HG03558 (cell line): Measurements from ENCODE around the gene PCSK2.

Source experiments
- ATAC-seq: cut with Tn5 transposase; IDR thresholded peaks from one replicate; pipeline ENCODE4 v1.9.1; 2021; ENCODE audit warnings: moderate number of reproducible peaks; ENCODE audit not compliant: unreplicated experiment; ENCODE audit errors: extremely low read depth

Gene PCSK2

GRCh38 chr20:17248224-17248623 lies 21.4 kb downstream of the PCSK2 start:
- ATAC-seq = no peak

GRCh38 chr20:17262786-17263185 lies 35.9 kb downstream of the PCSK2 start:
- ATAC-seq = no peak

- ATAC-seq = no peak
Observed at GRCh38 chr20:17273717-17274116, 46.9 kb downstream of the PCSK2 start.

DNA sequence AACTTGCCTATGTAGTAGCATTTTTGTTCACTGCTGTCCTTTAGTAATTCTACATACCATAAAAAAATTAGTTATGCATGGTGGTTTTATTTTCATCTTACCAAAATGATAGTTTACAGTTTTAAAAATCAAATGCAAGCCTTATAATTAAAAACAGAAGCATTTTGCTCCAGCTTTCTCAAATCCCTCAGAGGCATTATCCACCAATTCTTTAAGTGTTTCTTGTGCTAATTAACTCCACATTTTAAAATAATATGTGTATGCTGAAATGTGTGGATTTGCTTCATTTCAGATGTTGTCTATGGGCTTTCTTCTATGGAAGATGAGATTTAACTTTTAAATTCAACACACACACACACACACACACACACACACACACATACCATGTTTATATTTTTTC lies 49.3 kb downstream of the PCSK2 start:
- no peak for ATAC-seq

DNA sequence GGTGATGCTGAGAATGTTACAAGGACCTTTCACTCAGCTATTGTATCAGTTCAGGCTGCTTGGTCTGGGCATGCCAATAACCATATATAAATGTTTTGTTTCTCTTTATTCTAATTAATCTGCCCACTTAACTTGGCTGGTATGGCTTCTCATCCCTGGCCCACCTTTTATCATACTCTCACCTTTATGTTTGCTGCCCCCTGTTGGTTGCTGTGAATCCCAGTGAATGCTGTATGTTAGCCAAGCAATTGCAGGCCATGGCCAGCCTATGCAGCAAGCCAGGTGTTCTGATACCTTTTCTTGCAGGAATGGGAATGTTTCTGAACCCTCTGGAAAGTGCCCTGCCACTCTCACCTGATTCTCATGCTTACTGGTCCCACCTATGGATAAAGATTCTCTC lies 54.6 kb downstream of the PCSK2 start:
- no peak for ATAC-seq

GRCh38 chr20:17282501-17282900 lies 55.7 kb downstream of the PCSK2 start:
- no peak for ATAC-seq

GRCh38 chr20:17287503-17287902 lies 60.7 kb downstream of the PCSK2 start:
- no peak for ATAC-seq

DNA sequence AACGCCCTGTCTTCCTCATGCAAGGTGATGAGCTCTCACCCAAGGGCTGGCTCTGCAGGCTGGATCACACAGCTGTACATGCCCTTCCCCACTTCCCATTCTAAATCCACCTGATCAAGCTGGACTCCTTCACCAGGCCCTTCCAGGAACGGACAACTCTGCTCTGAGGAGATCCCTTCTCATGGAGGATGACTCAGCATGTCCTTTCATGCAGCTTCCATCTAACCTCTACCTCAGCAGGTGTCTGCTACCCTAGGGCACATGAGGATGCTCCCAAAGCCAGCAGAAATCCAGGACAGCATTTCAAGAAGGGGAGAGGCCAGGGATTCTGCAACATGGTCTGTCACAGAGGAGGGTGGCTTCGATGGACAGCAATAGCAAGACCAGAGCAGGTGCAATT lies 61.2 kb downstream of the PCSK2 start:
- no peak for ATAC-seq

- no peak for ATAC-seq
Observed at GRCh38 chr20:17295151-17295726, 68.4 kb downstream of the PCSK2 start.

GRCh38 chr20:17295991-17296390 lies 69.2 kb downstream of the PCSK2 start:
- no peak for ATAC-seq

- ATAC-seq = no peak
Observed at GRCh38 chr20:17298171-17298570, 71.3 kb downstream of the PCSK2 start.

DNA sequence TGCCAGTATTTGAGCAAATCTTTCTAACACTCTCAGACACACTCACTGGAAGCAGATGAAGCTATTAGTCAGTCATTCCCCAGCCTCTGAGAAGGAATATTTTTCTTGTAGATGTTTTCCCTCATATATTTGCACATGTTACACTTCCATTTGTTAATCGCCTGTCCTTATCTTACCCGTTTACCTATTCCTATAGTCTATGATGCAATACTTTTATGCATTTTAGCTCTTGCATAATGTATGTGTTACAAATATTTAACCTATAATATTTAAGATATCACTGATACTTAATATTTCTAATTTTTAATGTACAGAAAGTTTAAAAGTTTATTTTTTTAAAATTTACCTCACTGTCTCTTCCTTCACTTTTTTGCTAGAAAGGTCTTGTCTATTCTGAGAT lies 71.9 kb downstream of the PCSK2 start:
- no peak for ATAC-seq

DNA sequence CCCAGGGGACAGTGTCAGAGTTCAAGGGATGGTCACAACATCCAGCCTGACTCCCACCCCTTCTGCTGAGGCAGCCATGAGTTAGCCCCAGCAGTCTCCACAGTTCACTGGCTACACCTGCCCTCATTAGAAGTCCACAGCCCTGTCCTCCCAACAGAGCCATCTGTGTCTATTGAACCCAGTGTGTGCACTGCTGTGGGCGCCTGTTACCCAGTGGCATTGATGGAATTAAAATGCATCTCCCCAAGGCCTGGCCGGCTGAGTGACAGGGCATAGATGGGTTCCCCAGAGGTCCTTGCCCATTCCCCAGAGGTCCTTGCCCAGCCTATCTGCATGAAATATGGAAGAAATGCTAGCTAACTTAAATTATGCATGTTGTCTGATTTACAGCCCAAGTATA lies 73.3 kb downstream of the PCSK2 start:
- ATAC-seq = no peak

DNA sequence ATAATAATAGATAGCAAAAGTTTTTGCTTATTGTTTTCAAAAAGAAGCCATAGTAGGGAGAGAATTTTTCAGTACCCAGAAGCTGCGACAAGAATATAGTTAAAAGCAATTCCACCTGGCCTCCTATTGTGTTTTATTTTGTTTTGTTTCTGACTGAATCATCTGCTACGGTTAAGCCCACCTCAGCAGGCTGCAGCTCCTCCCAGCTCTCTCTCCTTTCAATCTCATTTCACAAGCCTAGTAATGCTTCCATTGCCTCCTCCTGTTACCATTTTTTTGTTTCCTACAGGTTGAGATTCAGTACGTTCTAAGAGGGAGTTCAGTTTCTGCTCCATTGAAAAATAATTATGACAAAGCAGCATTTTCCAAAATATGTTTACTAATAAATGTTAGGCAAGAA lies 77.9 kb downstream of the PCSK2 start:
- ATAC-seq = no peak

- no peak for ATAC-seq
Observed at GRCh38 chr20:17306427-17306826, 79.6 kb downstream of the PCSK2 start.

GRCh38 chr20:17314264-17314663 lies 87.4 kb downstream of the PCSK2 start:
- no peak for ATAC-seq

- no peak for ATAC-seq
Observed at GRCh38 chr20:17315407-17316231, 88.8 kb downstream of the PCSK2 start.

GRCh38 chr20:17316316-17317038 lies 89.6 kb downstream of the PCSK2 start:
- ATAC-seq = no peak

GRCh38 chr20:17317341-17317740 lies 90.5 kb downstream of the PCSK2 start:
- no peak for ATAC-seq

DNA sequence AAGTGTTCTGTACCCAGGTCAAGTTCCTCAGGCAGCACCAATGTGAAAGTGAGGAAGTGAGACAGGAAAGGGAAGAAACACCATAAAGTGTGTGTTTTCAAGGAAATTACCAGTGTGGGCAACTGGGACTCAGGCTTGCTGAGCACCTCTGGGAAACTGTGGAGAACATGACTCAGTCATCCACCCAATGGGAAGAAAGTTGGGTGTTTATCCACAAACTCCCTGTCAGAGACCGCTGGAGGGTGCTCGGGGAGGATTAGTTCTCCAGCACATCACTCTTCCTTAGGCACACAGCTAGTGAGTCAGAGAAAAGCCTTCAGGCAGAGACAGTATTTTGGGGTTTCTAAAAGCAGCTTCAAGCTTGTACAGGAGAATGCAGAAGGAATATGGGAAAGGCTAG lies 93.6 kb downstream of the PCSK2 start:
- no peak for ATAC-seq

DNA sequence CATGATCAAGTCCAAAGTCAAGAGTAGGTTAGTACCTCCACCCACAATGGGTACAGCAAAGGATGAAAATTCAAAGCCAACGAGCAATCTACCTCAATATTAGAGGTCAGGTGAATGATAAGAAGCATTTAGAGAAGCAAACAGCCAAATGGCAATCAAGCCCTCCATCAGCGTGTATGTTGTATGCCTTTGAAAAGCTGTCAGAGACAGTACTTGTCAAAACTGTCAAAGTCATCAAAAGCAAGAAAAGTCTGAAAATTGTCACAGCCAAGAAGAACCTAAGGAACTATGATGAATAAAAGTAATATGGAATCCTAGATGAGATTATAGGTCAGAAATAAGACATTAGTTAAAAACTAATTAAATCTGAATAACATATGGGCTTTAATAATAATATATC lies 99.3 kb downstream of the PCSK2 start:
- ATAC-seq = no peak
